ENCODE measurements around the gene HPN. TPM values are rescaled to one million over a fixed set of nuclear protein-coding genes. Genes with fewer than 3 reads are reported as not detected.
A peak's percentile ranks its signal among the peaks of the same experiment; 100 is the strongest.
"Not testable (repeated sequence)": the region's sequence is repeated elsewhere in the genome, so short reads cannot be mapped to it uniquely, and the experiment has no call there.

The HPN gene
- total and polyA plus RNA-seq, 2 donors from 2014 or later, result 134 to 331 TPM

DNA sequence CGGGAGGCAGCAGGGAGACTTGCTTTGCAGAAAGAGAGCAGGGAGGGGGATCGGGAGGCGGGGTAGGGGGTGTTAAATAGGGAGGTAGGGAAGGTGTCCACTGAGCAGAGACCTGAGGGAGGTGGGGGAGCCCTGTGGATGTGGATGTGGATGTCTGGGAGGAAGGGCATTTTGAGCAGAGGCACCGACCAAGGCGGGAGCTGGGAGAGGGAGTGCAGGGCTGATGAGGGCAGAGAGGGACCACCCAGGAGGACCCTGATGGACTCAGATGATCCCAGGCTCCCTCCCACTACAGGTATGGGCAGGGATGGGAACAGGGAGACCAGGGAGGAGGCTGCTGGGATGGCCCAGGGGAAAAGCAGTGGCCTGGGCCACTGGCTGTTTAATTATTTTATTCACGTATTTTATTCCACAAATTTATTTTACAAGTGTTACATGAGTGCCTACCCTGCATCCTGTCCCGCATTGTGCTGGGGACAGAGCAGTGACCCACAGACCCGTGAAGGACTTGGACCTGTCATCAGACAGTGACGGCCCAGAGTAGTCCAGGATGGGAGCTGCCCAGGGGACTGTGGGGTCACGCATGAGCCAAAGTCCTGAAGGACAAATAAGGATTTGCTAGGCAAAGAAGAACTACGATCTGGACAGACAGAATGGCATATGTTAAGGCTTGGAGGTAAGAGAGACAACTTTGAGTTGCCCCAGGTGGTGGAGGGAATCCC lies 36.1 kb upstream of the HPN start:
- no peak for FAIRE-seq
- no peak overlapping the region for H3K27ac ChIP-seq (ENCODE audit: low read depth in 2 of 2, low read length in 2 of 2)
- H3K4me1 ChIP-seq (ENCODE audit: control insufficient read depth in 2 of 3, insufficient read depth in 2 of 3, low read depth in 1 of 3, low read length in 3 of 3), result peaks cover 0 to 19% (median 2%) of the 10 kb centered on the region in 3 donors
- H3K4me3 ChIP-seq (ENCODE audit: low read length in 3 of 3), result no peak overlapping the region
- peaks cover 0 to 12% (median 4%) of the 10 kb centered on the region in 3 donors for H3K36me3 ChIP-seq (ENCODE audit: control insufficient read depth in 2 of 3, insufficient read depth in 3 of 3, low read length in 3 of 3)
- DNase-seq, result no peak
- H3K9ac ChIP-seq (ENCODE audit: low read length in 3 of 3), result no peak overlapping the region
- TF ChIP-seq, protein P1, sequence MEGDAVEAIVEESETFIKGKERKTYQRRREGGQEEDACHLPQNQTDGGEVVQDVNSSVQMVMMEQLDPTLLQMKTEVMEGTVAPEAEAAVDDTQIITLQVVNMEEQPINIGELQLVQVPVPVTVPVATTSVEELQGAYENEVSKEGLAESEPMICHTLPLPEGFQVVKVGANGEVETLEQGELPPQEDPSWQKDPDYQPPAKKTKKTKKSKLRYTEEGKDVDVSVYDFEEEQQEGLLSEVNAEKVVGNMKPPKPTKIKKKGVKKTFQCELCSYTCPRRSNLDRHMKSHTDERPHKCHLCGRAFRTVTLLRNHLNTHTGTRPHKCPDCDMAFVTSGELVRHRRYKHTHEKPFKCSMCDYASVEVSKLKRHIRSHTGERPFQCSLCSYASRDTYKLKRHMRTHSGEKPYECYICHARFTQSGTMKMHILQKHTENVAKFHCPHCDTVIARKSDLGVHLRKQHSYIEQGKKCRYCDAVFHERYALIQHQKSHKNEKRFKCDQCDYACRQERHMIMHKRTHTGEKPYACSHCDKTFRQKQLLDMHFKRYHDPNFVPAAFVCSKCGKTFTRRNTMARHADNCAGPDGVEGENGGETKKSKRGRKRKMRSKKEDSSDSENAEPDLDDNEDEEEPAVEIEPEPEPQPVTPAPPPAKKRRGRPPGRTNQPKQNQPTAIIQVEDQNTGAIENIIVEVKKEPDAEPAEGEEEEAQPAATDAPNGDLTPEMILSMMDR (IDR thresholded peaks at IDR 0.05; ENCODE audit: borderline replicate concordance, extremely low read depth, insufficient read depth), result no peak
- no peaks in the 10 kb centered on the region for H3K27me3 ChIP-seq (ENCODE audit: control insufficient read depth, insufficient read depth, low read length)
- no peaks in the 10 kb centered on the region for H3K9me3 ChIP-seq (ENCODE audit: control insufficient read depth in 2 of 3, insufficient read depth in 1 of 3, low read length in 3 of 3)
- intact Hi-C loops (cut with DNase I), result no loop called here

DNA sequence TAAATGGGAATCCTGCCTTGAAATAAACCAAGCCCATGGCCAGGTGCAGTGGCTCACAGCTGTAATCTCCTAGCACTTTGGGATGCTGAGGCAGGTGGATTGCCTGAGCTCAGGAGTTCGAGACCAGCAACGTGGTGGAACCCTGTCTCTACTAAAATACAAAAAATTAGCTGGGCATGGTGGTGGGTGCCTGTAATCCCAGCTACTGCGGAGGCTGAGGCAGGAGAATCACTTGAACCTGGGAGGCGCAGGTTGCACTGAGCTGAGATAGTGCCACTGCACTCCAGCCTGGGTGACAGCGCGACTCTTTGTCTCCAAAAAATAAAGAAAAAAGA lies 35.5 kb upstream of the HPN start:
- DNase-seq, result peak in 1 of 5 donors; percentile 17
- H3K27me3 ChIP-seq (ENCODE audit: control insufficient read depth, insufficient read depth, low read length); H3K9ac ChIP-seq (ENCODE audit: low read length in 3 of 3); intact Hi-C loops (cut with DNase I); H3K9me3 ChIP-seq (ENCODE audit: control insufficient read depth in 2 of 3, insufficient read depth in 1 of 3, low read length in 3 of 3); FAIRE-seq; H3K27ac ChIP-seq (ENCODE audit: low read depth in 2 of 2, low read length in 2 of 2); H3K4me3 ChIP-seq (ENCODE audit: low read length in 3 of 3): not testable (repeated sequence)
- Histone ChIP-seq H3K36me3 (ENCODE audit: control insufficient read depth in 2 of 3, insufficient read depth in 3 of 3, low read length in 3 of 3) (peaks cover 0 to 15% (median 4%) of the 10 kb centered on the region in 3 donors), H3K4me1 (ENCODE audit: control insufficient read depth in 2 of 3, insufficient read depth in 2 of 3, low read depth in 1 of 3, low read length in 3 of 3) (peaks cover 0 to 19% (median 2%) of the 10 kb centered on the region in 3 donors)

DNA sequence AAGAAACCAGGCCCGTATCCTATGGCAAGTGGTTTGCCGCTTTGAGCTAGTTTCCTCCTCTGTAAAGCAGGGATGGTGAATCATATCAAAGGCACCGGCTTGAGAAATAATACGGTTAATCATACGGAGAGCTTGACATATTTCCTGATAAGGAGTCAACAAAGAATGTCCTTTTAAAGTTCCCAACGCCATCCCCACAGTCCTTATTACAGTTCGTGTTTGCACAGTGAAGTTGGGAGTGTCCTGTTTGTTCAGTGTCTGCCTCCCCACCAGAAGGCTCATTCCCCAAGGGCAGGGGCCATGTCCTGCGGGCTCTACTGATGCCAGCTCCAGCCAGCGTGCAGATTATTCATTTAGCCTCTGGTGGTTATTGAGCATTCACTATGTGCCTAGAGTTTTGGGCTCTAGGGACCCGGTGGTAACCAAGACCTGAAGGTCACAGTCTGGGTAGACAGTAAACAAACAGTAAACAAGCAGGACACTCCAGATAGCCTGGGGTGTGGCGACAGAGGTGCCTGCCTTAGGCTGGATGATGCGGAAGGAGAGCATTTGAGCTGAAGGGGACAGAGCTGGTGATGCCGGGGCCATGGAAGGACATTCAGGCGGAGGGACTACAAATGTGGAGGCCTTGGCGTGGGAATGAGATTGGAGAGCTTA lies 35.1 kb upstream of the HPN start:
- H3K4me1 ChIP-seq (ENCODE audit: control insufficient read depth in 2 of 3, insufficient read depth in 2 of 3, low read depth in 1 of 3, low read length in 3 of 3), result peaks cover 0 to 15% (median 2%) of the 10 kb centered on the region in 3 donors
- TF ChIP-seq, protein P1 (IDR thresholded peaks at IDR 0.05; ENCODE audit: borderline replicate concordance, extremely low read depth, insufficient read depth), result no peak
- DNase-seq (no peak), FAIRE-seq (no peak)
- no peak overlapping the region for H3K4me3 ChIP-seq (ENCODE audit: low read length in 3 of 3)
- no peaks in the 10 kb centered on the region for H3K9me3 ChIP-seq (ENCODE audit: control insufficient read depth in 2 of 3, insufficient read depth in 1 of 3, low read length in 3 of 3)
- H3K36me3 ChIP-seq (ENCODE audit: control insufficient read depth in 2 of 3, insufficient read depth in 3 of 3, low read length in 3 of 3), result peaks cover 0 to 15% (median 4%) of the 10 kb centered on the region in 3 donors
- intact Hi-C loops (cut with DNase I), result no loop called here
- peak overlapping the region in 1 of 2 donors; percentile 50 for H3K27ac ChIP-seq (ENCODE audit: low read depth in 2 of 2, low read length in 2 of 2)
- H3K9ac ChIP-seq (ENCODE audit: low read length in 3 of 3), result no peak overlapping the region
- no peaks in the 10 kb centered on the region for H3K27me3 ChIP-seq (ENCODE audit: control insufficient read depth, insufficient read depth, low read length)

DNA sequence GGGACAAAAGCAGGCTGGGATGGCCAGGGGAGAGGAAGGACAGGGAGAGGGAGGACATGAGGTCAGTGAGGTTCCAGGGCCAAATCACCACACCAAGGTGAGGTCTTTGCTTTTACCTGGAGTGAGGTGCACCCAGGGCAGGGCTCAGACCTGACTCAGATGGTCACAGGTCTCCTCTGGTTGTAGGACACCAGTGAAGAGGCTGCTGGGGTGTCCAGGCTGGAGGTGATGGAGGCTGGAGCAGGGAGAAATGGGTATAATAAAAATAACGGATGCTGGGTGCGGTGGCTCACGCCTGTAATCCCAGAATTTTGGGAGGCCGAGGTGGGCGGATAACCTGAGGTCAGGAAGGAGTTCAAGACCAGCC lies 34.5 kb upstream of the HPN start:
- TF ChIP-seq, protein P1 (IDR thresholded peaks at IDR 0.05; ENCODE audit: borderline replicate concordance, extremely low read depth, insufficient read depth), result no peak
- no peak overlapping the region for H3K9ac ChIP-seq (ENCODE audit: low read length in 3 of 3)
- H3K9me3 ChIP-seq (ENCODE audit: control insufficient read depth in 2 of 3, insufficient read depth in 1 of 3, low read length in 3 of 3), result no peaks in the 10 kb centered on the region
- H3K4me3 ChIP-seq (ENCODE audit: low read length in 3 of 3), result no peak overlapping the region
- no peak overlapping the region for H3K27ac ChIP-seq (ENCODE audit: low read depth in 2 of 2, low read length in 2 of 2)
- peaks cover 0 to 19% (median 4%) of the 10 kb centered on the region in 3 donors for H3K36me3 ChIP-seq (ENCODE audit: control insufficient read depth in 2 of 3, insufficient read depth in 3 of 3, low read length in 3 of 3)
- intact Hi-C loops (cut with DNase I), result no loop called here
- no peaks in the 10 kb centered on the region for H3K27me3 ChIP-seq (ENCODE audit: control insufficient read depth, insufficient read depth, low read length)
- FAIRE-seq, result no peak
- H3K4me1 ChIP-seq (ENCODE audit: control insufficient read depth in 2 of 3, insufficient read depth in 2 of 3, low read depth in 1 of 3, low read length in 3 of 3), result peaks cover 0 to 13% (median 2%) of the 10 kb centered on the region in 3 donors
- no peak for DNase-seq

DNA sequence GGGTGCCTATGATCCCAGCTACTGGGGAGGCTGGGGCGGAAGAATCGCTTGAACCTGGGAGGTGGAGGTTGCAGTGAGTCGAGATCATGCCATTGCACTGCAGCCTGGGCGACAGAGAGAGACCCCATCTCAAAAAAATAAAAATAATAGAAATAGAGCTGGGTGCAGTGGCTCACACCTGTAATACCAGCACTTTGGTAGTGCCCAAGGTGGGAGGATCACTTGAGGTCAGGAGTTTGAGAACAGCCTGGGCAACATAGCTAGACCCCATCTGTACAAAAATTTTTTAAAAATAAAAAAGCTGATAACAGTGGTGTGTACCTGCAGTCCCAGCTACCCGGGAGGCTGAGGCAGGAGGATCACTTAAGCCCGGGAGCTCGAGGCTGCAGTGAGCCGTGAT lies 34.1 kb upstream of the HPN start:
- Histone ChIP-seq H3K36me3 (ENCODE audit: control insufficient read depth in 2 of 3, insufficient read depth in 3 of 3, low read length in 3 of 3) (peaks cover 4 to 22% (median 4%) of the 10 kb centered on the region in 3 donors), H3K4me1 (ENCODE audit: control insufficient read depth in 2 of 3, insufficient read depth in 2 of 3, low read depth in 1 of 3, low read length in 3 of 3) (peaks cover 0 to 13% (median 2%) of the 10 kb centered on the region in 3 donors)
- intact Hi-C loops (cut with DNase I); H3K27me3 ChIP-seq (ENCODE audit: control insufficient read depth, insufficient read depth, low read length); FAIRE-seq; DNase-seq; H3K27ac ChIP-seq (ENCODE audit: low read depth in 2 of 2, low read length in 2 of 2); H3K9me3 ChIP-seq (ENCODE audit: control insufficient read depth in 2 of 3, insufficient read depth in 1 of 3, low read length in 3 of 3); H3K4me3 ChIP-seq (ENCODE audit: low read length in 3 of 3); H3K9ac ChIP-seq (ENCODE audit: low read length in 3 of 3): not testable (repeated sequence)
